Aorta (tissue), 5 donors: ENCODE measurements around the gene PIM1. TPM values are rescaled to one million over a fixed set of nuclear protein-coding genes. Genes with fewer than 3 reads are reported as not detected.
"Not testable (repeated sequence)": the region's sequence is repeated elsewhere in the genome, so short reads cannot be mapped to it uniquely, and the experiment has no call there.

ENCODE experiments used
- ATAC-seq: fragments of 200-7000 bp; cut with Tn5 transposase; one replicate; pipeline ENCODE4 v1.9.1; 2022; ENCODE audit warnings: moderate library complexity; ENCODE audit not compliant: low FRiP score
- DNase-seq, 2 donors: peaks; one replicate each; pipeline ENCODE4 v3.0.0-alpha.2; 2020
- H3K27ac ChIP-seq, 2 donors: one replicate each; pipeline ENCODE4 v1.5.1; 2013; ENCODE audit warnings: low read length in 2 of 2, mild to moderate bottlenecking in 2 of 2, moderate library complexity in 2 of 2, control low read depth in 1 of 2, inconsistent platforms in 1 of 2, low read depth in 1 of 2
- H3K27me3 ChIP-seq, 2 donors: one replicate each; pipeline ENCODE4 v1.6.1; 2013; ENCODE audit warnings: control low read depth in 1 of 2, low read length in 1 of 2, mild to moderate bottlenecking in 1 of 2, moderate library complexity in 1 of 2; ENCODE audit not compliant: insufficient read depth in 2 of 2, control insufficient read depth in 1 of 2
- H3K36me3 ChIP-seq, 2 donors: one replicate each; pipeline ENCODE4 v1.6.1; 2013; ENCODE audit warnings: control low read depth in 1 of 2, low read length in 1 of 2, mild to moderate bottlenecking in 1 of 2; ENCODE audit not compliant: insufficient read depth in 2 of 2, control insufficient read depth in 1 of 2
- H3K4me1 ChIP-seq, 2 donors: one replicate each; pipeline ENCODE4 v1.6.1; 2013; ENCODE audit warnings: low read length in 2 of 2, control low read depth in 1 of 2, mild to moderate bottlenecking in 1 of 2, moderate library complexity in 1 of 2; ENCODE audit not compliant: insufficient read depth in 2 of 2, control insufficient read depth in 1 of 2
- H3K4me3 ChIP-seq, 2 donors: one replicate each; pipeline ENCODE4 v1.5.1; 2013; ENCODE audit warnings: low read length in 2 of 2, control low read depth in 1 of 2, mild to moderate bottlenecking in 1 of 2
- H3K9me3 ChIP-seq: one replicate; pipeline ENCODE4 v1.6.1; 2013; ENCODE audit warnings: mild to moderate bottlenecking, low read length; ENCODE audit not compliant: control insufficient read depth
- WGBS, 2 donors: extraction: QIAGEN DNeasy Blood & Tissue Kit; methylation state at CpG; one replicate each; pipeline ENCODE4 v1.1.7; 2013; 5-methylcytosine and 5-hydroxymethylcytosine counted together
- intact Hi-C, 2 donors: fragments of 100-400 bp; cut with DNase I; formaldehyde crosslinking; loops; one replicate each; pipeline versions ENCODE4 v1.14.2 to v1.15.0; 2022
- polyA plus RNA-seq, 2 donors: library from polyadenylated mRNA; stranded (reverse); fragments of 200-250 nt; gene quantifications; one replicate each; pipeline ENCODE4 v1.2.3, GENCODE V29; 2013
- total RNA-seq, 2 donors: library from RNA; stranded (reverse); fragmentation: NEBNext Ultra II Directional; extraction: Animal tissue kit (Norgen Biotek cat#: 25700); gene quantifications; one replicate each; pipeline ENCODE4 v1.2.1, GENCODE V29; 2021
- donor health status: healthy with polysubstance abuse.
- donor health status: Bipolar disorder and iron deficiency.
- donor health status: DM: no; HTN: no; CAD: no.
- donor health status: DM: no; HTN: no; CAD: no.
- donor health status: DM: yes; HTN: yes; CAD: no.

The PIM1 gene
- total and polyA plus RNA-seq, 4 donors: 17.2 to 54.2 (median 33.7) TPM

DNA sequence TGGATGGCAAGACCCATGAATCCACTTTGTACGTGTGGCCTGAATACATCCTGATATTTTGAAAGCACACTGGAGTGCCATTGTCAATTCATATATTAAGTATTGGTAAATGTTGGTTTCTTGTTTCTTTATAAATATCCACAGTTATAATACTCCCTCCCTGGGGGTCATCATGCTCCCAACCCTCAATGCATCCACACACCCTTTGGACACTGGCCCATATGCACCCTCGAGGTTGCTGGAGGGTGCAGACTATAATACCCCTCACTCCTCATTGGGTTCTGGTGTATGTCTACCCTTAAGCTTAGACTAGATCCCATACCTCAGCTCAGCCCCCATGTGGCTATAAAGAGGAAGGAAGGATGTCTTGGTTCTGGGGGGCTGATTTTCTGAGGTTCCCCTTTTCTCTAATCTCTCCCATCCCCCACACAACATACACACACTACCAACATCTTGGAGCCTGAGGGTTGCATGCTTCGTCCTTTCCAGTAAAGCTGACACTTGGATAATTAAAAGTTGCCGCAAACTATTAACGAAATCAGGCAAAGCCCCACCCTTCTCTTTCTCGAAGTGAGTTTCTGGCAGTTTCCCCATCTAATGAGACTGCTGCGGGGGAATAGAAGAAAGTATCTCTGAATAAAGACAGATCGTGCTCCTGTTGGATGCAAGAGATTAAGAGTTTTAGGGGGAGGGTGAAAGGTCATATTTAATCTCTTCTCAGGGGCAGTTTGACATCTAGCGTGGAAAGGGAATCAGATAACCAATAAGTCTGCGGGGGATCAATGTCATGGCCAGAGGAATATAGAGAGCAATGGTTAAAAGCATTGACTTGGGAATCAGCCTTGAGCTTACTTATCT lies 7.4 kb downstream of the PIM1 start:
- Histone ChIP-seq H3K27ac (no peak overlapping the region), H3K9me3 (no peaks in the 10 kb centered on the region), H3K4me1 (no peaks in the 10 kb centered on the region), H3K27me3 (no peaks in the 10 kb centered on the region), H3K36me3 (peaks cover 5% of the 10 kb centered on the region in 2 donors), H3K4me3 (no peak overlapping the region)
- DNase-seq (no peak), ATAC-seq (no peak)
- WGBS, 2 donors: 72 to 82% methylated on average over 10 of the region's 10 CpGs
- intact Hi-C loops: no loop called here

DNA sequence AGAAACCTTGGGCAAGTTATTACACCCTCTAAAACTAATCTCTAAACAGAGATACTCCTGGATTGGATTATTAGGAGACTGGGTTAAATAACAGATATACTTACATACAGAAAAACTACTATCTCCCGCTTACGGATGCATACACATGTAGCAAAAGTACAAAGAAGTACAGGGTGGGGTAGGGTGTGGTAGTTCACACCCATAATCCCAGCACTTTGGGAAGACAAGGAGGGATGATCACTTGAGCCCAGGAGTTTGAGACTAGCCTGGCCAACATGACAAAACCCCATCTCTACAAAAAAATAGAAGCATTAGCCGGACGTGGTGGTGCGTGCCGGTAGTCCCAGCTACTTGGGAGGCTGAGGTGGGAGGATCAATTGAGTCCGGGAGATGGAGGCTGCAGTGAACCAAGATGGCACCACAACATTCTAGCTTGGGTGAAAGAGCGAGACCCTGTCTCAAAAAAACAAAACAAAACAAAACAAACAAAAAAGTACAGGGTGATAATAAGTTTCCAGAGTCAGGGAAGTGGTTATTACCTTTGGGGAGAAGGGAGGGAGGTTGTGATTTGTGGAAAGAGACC lies 8.1 kb downstream of the PIM1 start:
- intact Hi-C loops: no loop called here
- peaks cover 5% of the 10 kb centered on the region in 2 donors for H3K36me3 ChIP-seq
- no peaks in the 10 kb centered on the region for H3K27me3 ChIP-seq
- ATAC-seq: no peak
- no peaks in the 10 kb centered on the region for H3K9me3 ChIP-seq
- WGBS, 2 donors: 94 to 95% methylated on average over 8 of the region's 8 CpGs
- H3K4me3 ChIP-seq: no peak overlapping the region
- no peak overlapping the region for H3K27ac ChIP-seq
- no peaks in the 10 kb centered on the region for H3K4me1 ChIP-seq
- no peak for DNase-seq

DNA sequence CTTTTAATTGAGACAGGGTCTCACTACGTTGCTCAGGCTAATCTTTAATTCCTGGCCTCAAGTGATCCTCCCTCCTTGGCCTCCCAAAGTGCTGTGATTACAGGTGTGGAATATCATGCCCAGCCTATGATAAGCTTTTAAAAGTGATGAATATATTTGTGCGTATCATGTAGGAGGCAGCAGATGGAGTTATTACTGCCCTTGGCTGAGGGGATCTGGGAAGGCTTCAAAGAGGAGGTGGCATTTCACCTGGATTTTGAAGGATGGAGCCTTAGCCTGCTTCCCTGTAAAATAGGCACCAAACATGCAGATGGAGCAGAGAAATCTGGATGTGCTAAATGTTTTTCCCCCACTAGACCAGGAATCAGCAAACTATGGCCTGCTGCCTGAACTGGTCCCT lies 10.1 kb downstream of the PIM1 start:
- no peaks in the 10 kb centered on the region for H3K4me1 ChIP-seq
- no peak overlapping the region for H3K4me3 ChIP-seq
- intact Hi-C loops: no loop called here
- H3K9me3 ChIP-seq: no peaks in the 10 kb centered on the region
- DNase-seq: no peak
- no peak for ATAC-seq
- H3K27me3 ChIP-seq: no peaks in the 10 kb centered on the region
- no peaks in the 10 kb centered on the region for H3K36me3 ChIP-seq
- H3K27ac ChIP-seq: no peak overlapping the region
- WGBS, 2 donors: 89 to 91% methylated on average over 2 of the region's 2 CpGs

DNA sequence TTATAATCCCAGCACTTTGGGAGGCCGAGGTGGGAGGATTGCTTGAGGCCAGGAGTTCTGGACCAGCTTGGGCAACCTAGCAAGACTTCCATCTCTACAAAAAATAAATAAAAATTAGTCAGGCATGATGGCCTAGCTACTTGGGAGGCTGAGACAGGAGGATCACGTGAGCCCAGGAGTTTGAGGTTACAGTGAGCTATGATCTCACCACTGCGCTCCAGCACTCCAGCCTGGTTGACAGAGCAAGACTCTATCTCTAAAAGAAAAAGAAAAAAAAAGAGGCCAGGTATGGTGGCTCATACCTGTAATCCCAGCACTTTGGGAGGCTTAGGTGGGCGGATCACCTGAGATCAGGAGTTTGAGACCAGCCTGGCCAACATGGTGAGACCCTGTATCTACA lies 10.7 kb downstream of the PIM1 start:
- H3K27me3 ChIP-seq, H3K4me3 ChIP-seq, H3K9me3 ChIP-seq, intact Hi-C loops, H3K4me1 ChIP-seq, H3K27ac ChIP-seq, DNase-seq, H3K36me3 ChIP-seq, ATAC-seq: not testable (repeated sequence)
- WGBS, 2 donors: 94 to 97% methylated on average over 4 of the region's 4 CpGs

DNA sequence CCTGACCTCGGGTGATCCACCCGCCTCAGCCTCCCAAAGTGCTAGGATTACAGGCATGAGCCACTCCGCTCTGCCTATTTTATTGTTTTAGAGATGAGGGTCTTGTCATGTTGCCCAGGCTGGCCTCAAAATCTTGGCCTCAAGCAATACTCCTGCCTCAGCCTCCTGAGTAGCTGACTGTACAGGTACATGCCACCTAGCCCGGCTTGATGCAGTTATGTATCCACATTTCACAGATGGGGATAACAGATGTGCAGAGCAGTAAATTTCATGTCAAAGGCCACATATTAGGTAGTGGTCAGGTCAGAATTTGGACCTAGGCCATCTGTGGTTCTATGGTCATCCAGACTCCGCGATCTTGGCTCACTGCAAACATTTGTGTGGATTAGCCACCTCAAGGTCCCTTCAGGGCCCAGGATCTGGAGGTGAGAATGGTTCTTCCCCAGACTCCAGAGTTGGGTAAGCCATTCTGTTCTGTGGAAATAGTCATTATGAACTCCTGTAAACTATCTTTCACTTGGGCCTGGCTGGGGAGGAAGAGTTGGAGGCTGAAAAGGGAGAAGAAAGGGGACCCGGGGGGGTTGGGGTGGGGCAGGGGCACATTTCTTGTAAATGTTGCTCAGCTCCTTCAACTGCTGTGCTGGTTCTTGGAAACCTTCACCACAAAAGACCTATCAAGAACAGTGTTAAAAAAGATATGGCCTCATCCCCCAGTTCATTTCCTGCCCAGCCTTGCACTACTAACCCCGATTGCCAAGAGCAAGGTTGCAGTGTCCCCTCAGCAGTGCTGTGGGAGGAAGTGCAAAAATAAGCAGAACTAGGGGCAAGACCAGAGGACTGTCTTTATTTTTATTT lies 13.0 kb downstream of the PIM1 start:
- Histone ChIP-seq H3K4me1 (no peaks in the 10 kb centered on the region), H3K4me3 (no peak overlapping the region), H3K27me3 (no peaks in the 10 kb centered on the region), H3K36me3 (no peaks in the 10 kb centered on the region), H3K27ac (no peak overlapping the region), H3K9me3 (no peaks in the 10 kb centered on the region)
- DNase-seq (peak in 1 of 2 donors; percentile 73), ATAC-seq (no peak)
- intact Hi-C loops: no loop called here
- WGBS, 2 donors: 84 to 86% methylated on average over 8 of the region's 8 CpGs

DNA sequence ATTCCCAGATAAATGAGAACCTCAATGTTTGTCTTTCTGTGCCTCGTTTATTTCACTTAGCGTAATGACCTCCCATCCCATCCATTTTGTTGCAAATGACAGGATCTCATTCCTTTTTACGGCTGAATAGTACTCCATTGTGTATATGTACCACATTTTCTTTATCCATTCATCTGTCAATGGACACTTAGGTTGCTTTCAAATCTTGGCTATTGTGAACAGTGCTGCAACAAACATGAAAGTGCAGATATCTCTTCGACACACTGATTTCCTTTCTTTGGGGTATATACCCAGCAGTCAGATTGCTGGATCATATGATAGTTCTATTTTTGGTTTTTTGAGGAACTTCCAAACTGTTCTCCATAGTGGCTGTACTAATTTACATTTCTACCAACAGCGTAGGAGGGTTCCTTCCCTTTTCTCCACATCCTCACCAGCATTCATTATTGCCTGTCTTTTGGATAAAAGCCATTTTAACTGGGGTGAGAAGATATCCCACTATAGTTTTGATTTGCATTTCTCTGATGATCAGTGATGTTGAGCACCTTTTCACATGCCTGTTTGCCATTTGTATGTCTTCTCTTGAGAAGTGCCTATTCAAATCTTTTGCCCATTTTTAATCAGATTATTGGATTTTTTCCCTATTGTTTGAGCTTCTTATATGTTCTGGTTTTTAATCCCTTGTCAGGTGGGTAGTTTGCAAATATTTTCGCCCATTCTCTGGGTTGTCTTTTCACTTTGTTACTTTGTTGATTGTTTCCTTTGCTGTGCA lies 16.2 kb downstream of the PIM1 start:
- WGBS, 2 donors: 81 to 84% methylated on average over 6 of the region's 6 CpGs
- intact Hi-C loops, H3K4me3 ChIP-seq, H3K27ac ChIP-seq, H3K4me1 ChIP-seq, H3K27me3 ChIP-seq, ATAC-seq, H3K36me3 ChIP-seq, DNase-seq, H3K9me3 ChIP-seq: not testable (repeated sequence)

DNA sequence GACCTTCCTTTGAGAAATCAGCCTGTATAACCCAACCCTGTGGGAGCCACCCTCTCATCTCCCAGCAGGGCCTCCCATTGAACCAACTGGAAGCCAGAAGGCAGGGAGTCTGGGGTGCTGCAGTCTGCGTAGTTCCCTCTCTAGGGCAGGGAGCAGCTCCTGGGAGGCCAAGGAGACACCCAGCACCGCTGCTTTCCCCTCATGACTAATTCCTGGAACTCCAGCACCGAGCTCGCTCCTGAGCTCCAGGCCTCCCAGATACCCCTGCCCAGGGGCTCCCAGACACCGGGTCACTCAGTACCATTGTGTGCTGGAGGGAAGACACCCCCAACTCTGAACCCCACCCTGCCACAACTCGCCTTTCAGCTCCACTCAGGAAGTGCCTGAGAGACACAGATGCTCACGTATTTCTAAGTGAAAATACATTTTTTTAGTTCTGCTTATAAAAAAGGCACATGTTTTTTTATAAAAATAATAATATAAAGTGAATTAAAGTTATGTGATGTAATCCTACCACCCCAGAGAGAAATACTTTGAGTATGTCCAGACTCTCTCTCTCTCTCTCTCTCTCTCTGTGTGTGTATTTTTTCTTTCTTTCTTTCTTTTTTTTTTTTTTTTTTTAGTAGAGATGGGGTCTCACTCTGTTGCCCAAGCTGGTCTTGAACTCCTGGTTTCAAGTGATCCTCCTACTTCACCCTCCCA lies 17.5 kb downstream of the PIM1 start:
- ATAC-seq (no peak), DNase-seq (no peak)
- H3K4me3 ChIP-seq: no peak overlapping the region
- no peak overlapping the region for H3K27ac ChIP-seq
- no peaks in the 10 kb centered on the region for H3K4me1 ChIP-seq
- intact Hi-C loops: no loop called here
- H3K36me3 ChIP-seq: no peaks in the 10 kb centered on the region
- H3K9me3 ChIP-seq: no peaks in the 10 kb centered on the region
- WGBS, 2 donors: 85 to 88% methylated on average over 7 of the region's 7 CpGs
- no peaks in the 10 kb centered on the region for H3K27me3 ChIP-seq
